ENCODE results near the gene MOGAT1.

Gene MOGAT1

DNA sequence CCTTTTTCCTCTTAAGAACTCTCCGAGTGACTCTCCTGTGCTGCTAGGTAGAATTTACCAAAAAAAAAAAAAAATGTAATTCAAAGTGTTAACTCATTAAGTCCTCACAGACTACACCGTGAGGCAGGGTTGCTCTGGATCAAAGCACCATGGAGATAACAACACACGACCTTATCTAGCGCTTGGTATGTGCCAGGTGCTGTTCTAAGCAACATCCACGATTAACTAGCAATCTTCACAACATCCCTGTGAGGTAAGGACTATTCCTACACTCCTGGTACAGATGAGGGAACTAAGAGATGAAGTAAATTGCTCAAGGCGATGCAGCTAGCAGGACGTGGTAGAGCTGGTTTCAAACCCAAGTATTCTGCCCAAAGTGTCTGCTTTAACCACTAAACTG lies 1.8 kb downstream of the MOGAT1 start:
- Mint-ChIP-seq H3K27me3 (ENCODE audit: low read depth, poor library complexity) (peaks cover 73% of the 10 kb centered on the region), H3K4me3 (no peak overlapping the region), H3K36me3 (ENCODE audit: low read depth) (no peaks in the 10 kb centered on the region), H3K9me3 (no peaks in the 10 kb centered on the region), H3K4me1 (peaks cover 6% of the 10 kb centered on the region), H3K27ac (no peak overlapping the region)
- no peak for TF ChIP-seq CTCF (IDR thresholded peaks at IDR 0.05)
- DNase-seq, result no peak

- H3K27me3 Mint-ChIP-seq (ENCODE audit: low read depth, poor library complexity), result peaks cover 79% of the 10 kb centered on the region
- no peaks in the 10 kb centered on the region for H3K36me3 Mint-ChIP-seq (ENCODE audit: low read depth)
- no peak for DNase-seq
- no peak for TF ChIP-seq CTCF (IDR thresholded peaks at IDR 0.05)
- H3K4me1 Mint-ChIP-seq, result peaks cover 6% of the 10 kb centered on the region
- no peaks in the 10 kb centered on the region for H3K9me3 Mint-ChIP-seq
- H3K27ac Mint-ChIP-seq, result no peak overlapping the region
- no peak overlapping the region for H3K4me3 Mint-ChIP-seq
Observed at GRCh38 chr2:222673883-222674282, 2.4 kb downstream of the MOGAT1 start.

GRCh38 chr2:222677981-222678380 lies 6.5 kb downstream of the MOGAT1 start:
- H3K4me1 Mint-ChIP-seq, result no peaks in the 10 kb centered on the region
- no peaks in the 10 kb centered on the region for H3K36me3 Mint-ChIP-seq (ENCODE audit: low read depth)
- no peak overlapping the region for H3K4me3 Mint-ChIP-seq
- no peak for DNase-seq
- H3K27ac Mint-ChIP-seq, result no peak overlapping the region
- no peak for TF ChIP-seq CTCF (IDR thresholded peaks at IDR 0.05)
- no peaks in the 10 kb centered on the region for H3K9me3 Mint-ChIP-seq
- peaks cover 59% of the 10 kb centered on the region for H3K27me3 Mint-ChIP-seq (ENCODE audit: low read depth, poor library complexity)

DNA sequence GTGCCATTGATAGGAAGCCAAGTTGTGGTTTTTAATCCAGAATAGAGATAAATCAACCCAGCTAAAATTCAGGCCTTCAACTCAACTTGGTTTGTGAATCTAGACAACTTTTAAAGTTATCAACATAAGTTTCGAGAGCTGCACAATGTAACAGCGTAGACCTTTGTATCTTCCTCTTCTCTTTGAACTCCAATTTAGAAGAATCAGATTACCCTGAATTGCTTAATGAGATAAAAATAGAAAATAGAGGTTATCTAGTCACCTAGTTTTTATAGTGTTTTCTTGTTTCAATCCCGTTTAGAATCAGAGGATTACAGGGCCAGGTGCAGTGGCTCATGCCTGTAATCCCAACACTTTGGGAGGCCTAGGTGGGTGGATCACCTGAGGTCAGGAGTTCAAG lies 12.3 kb downstream of the MOGAT1 start:
- Mint-ChIP-seq H3K4me3 (no peak overlapping the region), H3K27ac (no peak overlapping the region)

DNA sequence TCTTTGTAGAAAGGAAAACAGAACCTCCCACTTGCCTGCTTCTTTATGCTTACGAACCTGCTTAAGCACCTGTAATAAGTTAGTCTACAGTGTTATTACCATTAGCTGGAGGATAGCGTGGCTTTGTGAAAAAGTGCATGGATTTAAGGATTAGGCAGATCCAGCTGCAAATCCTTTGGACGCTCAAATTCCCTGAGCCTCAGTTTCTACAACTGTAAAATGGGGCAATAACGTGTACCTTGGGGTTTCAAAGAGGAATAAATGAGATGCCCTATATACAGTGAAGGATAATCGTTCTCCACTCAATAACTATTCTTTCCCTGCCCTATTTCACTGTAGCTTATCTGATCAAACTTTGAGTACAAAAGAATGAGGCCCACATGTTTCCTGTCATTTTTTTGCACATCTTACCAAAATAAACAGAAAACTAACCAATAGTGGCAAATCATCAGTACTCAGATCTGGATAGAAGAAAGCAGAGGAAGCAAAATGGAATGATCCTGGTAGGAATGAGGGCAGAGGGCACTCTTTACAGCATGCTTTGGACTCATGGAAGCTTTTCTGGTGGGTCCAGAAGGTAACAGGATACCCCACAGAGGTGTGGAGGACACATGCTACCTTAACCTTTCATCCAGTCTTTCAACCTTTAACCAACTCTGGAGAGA lies 14.8 kb downstream of the MOGAT1 start:
- H3K9me3 Mint-ChIP-seq, result no peaks in the 10 kb centered on the region
- H3K27ac Mint-ChIP-seq, result no peak overlapping the region
- H3K27me3 Mint-ChIP-seq (ENCODE audit: low read depth, poor library complexity), result peaks cover 12% of the 10 kb centered on the region
- DNase-seq, result no peak
- no peaks in the 10 kb centered on the region for H3K4me1 Mint-ChIP-seq
- no peak for TF ChIP-seq CTCF (IDR thresholded peaks at IDR 0.05)
- no peak overlapping the region for H3K4me3 Mint-ChIP-seq
- H3K36me3 Mint-ChIP-seq (ENCODE audit: low read depth), result no peaks in the 10 kb centered on the region

More for the DNA sequence above, 12.3 kb downstream of the MOGAT1 start:
- peaks cover 27% of the 10 kb centered on the region for H3K27me3 Mint-ChIP-seq (ENCODE audit: low read depth, poor library complexity)
- no peaks in the 10 kb centered on the region for H3K4me1 Mint-ChIP-seq
- DNase-seq, result no peak
- H3K36me3 Mint-ChIP-seq (ENCODE audit: low read depth), result no peaks in the 10 kb centered on the region
- no peaks in the 10 kb centered on the region for H3K9me3 Mint-ChIP-seq
- no peak for TF ChIP-seq CTCF (IDR thresholded peaks at IDR 0.05)

DNA sequence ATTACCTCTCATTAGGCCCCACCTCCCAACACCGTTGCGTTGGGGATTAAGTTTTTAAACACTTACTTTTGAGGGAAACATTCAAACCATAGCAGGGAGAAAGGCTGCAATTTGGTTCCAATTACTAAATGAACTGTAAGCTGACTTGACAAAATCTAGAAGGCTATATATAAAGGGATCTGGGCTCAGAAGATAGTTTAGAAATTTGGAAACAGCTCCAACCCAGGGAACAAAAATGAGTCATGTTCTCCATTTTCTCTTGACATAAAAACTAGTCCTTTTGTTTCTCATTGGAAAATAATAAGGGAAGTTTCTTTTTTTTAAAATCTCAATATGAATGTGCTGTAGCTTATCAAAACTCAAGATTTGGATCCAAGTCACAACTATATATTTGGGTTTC lies 17.5 kb downstream of the MOGAT1 start:
- Mint-ChIP-seq H3K27ac (no peak overlapping the region), H3K27me3 (ENCODE audit: low read depth, poor library complexity) (peaks cover 9% of the 10 kb centered on the region), H3K36me3 (ENCODE audit: low read depth) (no peaks in the 10 kb centered on the region), H3K9me3 (peaks cover 7% of the 10 kb centered on the region), H3K4me3 (no peak overlapping the region), H3K4me1 (no peaks in the 10 kb centered on the region)
- no peak for DNase-seq
- no peak for TF ChIP-seq CTCF (IDR thresholded peaks at IDR 0.05)

All from nephron progenitor cell (in vitro differentiated cells).